Tibial nerve (tissue), 4 donors: ENCODE data around the gene FBLIM1. TPM values are rescaled to one million over a fixed set of nuclear protein-coding genes. Genes with fewer than 3 reads are reported as not detected.

Experiments used
- DNase-seq, 2 donors: peaks; one replicate each; pipeline ENCODE4 v3.0.0-alpha.2; 2019; ENCODE audit warnings: low spot score in 2 of 2
- H3K27ac ChIP-seq, 4 donors: fragments of 200-600 bp; sonication (generic) in 3 of 4; one replicate each; pipeline ENCODE4 v1.5.1; 2017 to 2019; ENCODE audit warnings: mild to moderate bottlenecking in 1 of 4
- H3K27me3 ChIP-seq, 2 donors: fragments of 200-600 bp; sonication (generic) in 1 of 2; one replicate each; pipeline versions ENCODE4 v1.5.1 to v1.6.0; 2017 to 2019
- H3K36me3 ChIP-seq, 3 donors: fragments of 200-600 bp; sonication (generic); one replicate each; pipeline ENCODE4 v1.5.1; 2018 to 2019
- H3K4me1 ChIP-seq, 4 donors: fragments of 200-600 bp; sonication (generic) in 3 of 4; one replicate each; pipeline ENCODE4 v1.5.1; 2017 to 2019
- H3K4me3 ChIP-seq, 4 donors: fragments of 200-600 bp; sonication (generic) in 3 of 4; one replicate each; pipeline ENCODE4 v1.5.1; 2017 to 2019; ENCODE audit warnings: mild to moderate bottlenecking in 1 of 4, moderate library complexity in 1 of 4
- H3K9me3 ChIP-seq, 4 donors: fragments of 200-600 bp; sonication (generic) in 3 of 4; one replicate each; pipeline ENCODE4 v1.5.1; 2017 to 2019
- EP300 ChIP-seq, 2 donors: sonication (generic); formaldehyde crosslinking; IDR thresholded peaks; one replicate each; pipeline ENCODE4 v1.6.1; 2017; ENCODE audit warnings: antibody characterized with exemption in 2 of 2, mild to moderate bottlenecking in 1 of 2
- POLR2A ChIP-seq, 2 donors: fragments of 450-650 bp; IDR thresholded peaks; one replicate each; pipeline ENCODE4 v1.6.1; 2017; ENCODE audit warnings: antibody characterized with exemption in 2 of 2, mild to moderate bottlenecking in 2 of 2, moderate library complexity in 2 of 2
- WGBS, 2 donors: methylation state at CpG; one replicate each; pipeline ENCODE4 v1.1.5; 2018; 5-methylcytosine and 5-hydroxymethylcytosine counted together
- total RNA-seq, 4 donors: library from RNA; depleted of rRNA; stranded (reverse); fragments of >200 nt; gene quantifications; one replicate each; pipeline ENCODE4 v1.1.0, GENCODE V29; 2016
- TF ChIP-seq, protein P1 (sequence below), 5 experiments: fragments of 200-600 bp in 3 of 5; fragments of 450-650 bp in 2 of 5; sonication (generic) in 3 of 5; IDR thresholded peaks; one replicate each; pipeline ENCODE4 v1.5.1; 2016 to 2019; ENCODE audit warnings: antibody characterized with exemption in 5 of 5, mild to moderate bottlenecking in 3 of 5, moderate library complexity in 2 of 5

Gene FBLIM1
- total RNA-seq, 4 donors from 2014 or later, result 33.3 to 46.5 (median 44.1) TPM

DNA sequence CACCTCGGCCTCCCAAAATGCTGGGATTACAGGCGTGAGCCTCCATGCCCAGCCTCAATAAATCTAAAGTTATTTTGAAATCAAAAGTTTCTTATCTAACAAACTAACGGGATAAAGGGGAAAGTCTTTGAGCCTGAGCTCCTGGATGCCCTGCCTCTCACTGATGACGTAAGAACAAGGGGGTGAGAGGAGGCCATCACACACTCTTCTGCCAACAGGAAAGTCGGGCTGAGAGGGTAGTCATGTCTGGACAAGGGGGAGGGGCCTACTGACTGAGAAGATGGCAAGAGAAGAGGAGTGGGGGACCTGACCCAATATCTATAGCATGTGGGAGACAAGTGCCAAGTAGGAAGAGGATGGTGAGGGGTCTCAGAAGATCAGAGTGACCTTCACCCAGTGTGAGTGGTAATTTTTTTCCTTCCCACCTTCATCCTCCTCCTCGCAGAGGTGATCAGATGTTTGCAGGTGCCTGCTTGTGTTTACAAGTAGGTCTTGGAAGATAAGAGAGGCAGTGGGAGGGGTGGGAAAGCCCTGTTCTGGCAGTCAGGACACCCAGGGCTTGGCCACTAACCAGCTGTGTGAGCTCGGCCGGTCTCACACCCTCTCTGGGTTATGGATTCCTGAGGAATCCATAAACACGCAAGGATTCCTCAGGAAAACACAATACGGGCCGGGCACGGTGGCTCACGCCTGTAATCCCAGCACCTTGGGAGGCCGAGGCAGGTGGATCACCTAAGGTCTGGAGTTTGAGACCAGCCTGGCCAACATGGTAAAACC, 39.2 kb downstream of the FBLIM1 start:
- Histone ChIP-seq H3K4me1 (peaks cover 0 to 56% (median 25%) of the 10 kb centered on the region in 4 donors), H3K27ac (peak overlapping the region in 3 of 4 donors; percentile 74 to 85 (median 82)), H3K9me3 (no peaks in the 10 kb centered on the region), H3K4me3 (no peak overlapping the region), H3K36me3 (no peaks in the 10 kb centered on the region), H3K27me3 (no peaks in the 10 kb centered on the region)
- WGBS, 2 donors, result 87 to 91% methylated on average over 14 of the region's 14 CpGs
- TF ChIP-seq EP300 (IDR thresholded peaks at IDR 0.05), result no peak
- TF ChIP-seq POLR2A (IDR thresholded peaks at IDR 0.05), result no peak
- TF ChIP-seq, protein P1, sequence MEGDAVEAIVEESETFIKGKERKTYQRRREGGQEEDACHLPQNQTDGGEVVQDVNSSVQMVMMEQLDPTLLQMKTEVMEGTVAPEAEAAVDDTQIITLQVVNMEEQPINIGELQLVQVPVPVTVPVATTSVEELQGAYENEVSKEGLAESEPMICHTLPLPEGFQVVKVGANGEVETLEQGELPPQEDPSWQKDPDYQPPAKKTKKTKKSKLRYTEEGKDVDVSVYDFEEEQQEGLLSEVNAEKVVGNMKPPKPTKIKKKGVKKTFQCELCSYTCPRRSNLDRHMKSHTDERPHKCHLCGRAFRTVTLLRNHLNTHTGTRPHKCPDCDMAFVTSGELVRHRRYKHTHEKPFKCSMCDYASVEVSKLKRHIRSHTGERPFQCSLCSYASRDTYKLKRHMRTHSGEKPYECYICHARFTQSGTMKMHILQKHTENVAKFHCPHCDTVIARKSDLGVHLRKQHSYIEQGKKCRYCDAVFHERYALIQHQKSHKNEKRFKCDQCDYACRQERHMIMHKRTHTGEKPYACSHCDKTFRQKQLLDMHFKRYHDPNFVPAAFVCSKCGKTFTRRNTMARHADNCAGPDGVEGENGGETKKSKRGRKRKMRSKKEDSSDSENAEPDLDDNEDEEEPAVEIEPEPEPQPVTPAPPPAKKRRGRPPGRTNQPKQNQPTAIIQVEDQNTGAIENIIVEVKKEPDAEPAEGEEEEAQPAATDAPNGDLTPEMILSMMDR (IDR thresholded peaks at IDR 0.05), result no peak
- DNase-seq, result no peak

DNA sequence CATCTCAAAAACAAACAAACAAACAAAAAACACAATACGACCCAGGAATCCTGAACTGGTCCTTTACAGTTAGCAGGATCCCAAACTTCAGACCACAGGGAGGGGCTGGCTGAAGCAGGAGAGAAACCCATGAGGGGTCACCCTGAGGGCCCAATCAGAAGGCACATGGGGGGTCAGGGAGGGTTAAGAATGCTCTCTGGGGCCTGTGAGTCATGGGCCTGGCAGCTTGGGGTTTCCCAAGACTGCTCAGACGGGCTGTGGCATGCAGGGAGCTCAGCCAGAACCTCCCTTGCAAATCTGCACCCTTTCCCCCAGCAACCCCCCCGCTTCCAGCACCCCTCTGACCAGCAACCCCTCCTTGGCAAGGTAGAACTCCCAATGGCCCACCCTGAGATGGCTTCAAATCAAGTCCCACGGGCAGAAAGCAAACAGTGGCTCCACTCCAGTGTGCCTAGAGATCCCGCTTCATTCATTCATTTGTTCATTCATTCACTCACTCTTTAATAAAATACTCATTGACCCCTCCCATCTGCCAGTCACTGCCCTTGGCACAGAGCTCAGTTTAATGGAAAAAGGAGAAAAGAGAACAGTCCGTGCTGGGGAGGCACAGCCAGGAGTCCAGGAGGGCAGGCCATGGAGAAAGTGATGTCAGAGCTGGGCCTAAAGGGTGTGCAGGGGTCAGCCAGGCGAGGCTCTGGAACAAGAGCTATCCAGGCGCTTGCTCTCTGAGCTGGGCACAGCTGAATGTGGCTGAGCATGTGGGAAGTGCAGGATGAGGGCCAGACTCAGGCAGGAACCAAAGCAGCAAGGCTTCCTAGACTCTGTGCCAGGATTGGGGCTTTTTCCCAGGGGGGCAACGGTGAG, 40.6 kb downstream of the FBLIM1 start:
- H3K36me3 ChIP-seq, result no peaks in the 10 kb centered on the region
- H3K27ac ChIP-seq, result peak overlapping the region; percentile 57 to 85 (median 78)
- 22 to 23% methylated on average over 9 of the region's 9 CpGs for WGBS, 2 donors
- H3K9me3 ChIP-seq, result no peaks in the 10 kb centered on the region
- H3K4me1 ChIP-seq, result peaks cover 0 to 49% (median 25%) of the 10 kb centered on the region in 4 donors
- peak; percentile 65 to 66 for DNase-seq
- no peak overlapping the region for H3K4me3 ChIP-seq
- no peaks in the 10 kb centered on the region for H3K27me3 ChIP-seq
- TF ChIP-seq, protein P1 (IDR thresholded peaks at IDR 0.05), result no peak
- TF ChIP-seq POLR2A (IDR thresholded peaks at IDR 0.05) (no peak), EP300 (IDR thresholded peaks at IDR 0.05) (peak; percentile 78 to 91)

DNA sequence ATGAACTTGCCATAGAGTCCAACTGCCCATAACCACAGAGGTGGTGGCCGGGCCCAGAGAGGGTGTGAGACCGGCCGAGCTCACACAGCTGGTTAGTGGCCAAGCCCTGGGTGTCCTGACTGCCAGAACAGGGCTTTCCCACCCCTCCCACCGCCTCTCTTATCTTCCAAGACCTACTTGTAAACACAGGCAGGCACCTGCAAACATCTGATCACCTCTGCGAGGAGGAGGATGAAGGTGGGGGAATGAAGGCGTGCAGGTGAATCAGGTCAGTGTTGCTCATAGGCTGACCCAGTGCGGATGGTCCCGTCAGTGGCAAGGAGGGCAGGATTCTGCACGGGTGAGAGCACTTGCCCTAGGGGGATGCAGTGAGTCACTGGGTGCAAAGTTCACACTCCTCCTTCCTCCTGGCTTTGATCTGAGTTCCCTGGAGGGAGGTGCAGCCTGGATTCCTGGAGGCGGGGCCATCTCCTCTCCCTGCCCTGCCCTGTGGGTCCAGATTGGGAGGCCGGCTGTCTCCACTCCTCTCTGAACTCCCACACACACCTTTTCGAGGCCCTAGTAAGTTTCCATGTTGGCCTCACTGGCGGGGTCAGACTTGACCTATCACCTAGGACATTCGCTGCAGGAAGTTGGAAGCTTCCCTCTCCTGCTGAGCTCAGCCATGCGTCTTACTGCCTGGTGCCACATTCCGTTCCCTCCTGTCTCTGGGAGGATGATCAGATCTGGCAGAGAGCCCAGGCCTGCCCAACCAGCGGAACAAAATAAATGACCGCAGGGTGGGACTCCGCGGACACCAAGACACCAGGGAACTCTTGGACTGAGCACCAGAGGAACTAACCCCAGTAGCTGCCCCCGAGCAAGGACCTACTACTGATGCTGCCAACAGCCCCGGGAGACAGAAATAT, 41.6 kb downstream of the FBLIM1 start:
- 52% methylated on average over 22 of the region's 22 CpGs for WGBS, 2 donors
- Histone ChIP-seq H3K27ac (peak overlapping the region; percentile 57 to 85 (median 78)), H3K4me1 (peaks cover 0 to 47% (median 25%) of the 10 kb centered on the region in 4 donors), H3K36me3 (no peaks in the 10 kb centered on the region), H3K9me3 (no peaks in the 10 kb centered on the region), H3K27me3 (no peaks in the 10 kb centered on the region), H3K4me3 (no peak overlapping the region)
- TF ChIP-seq, protein P1 (IDR thresholded peaks at IDR 0.05), result no peak
- TF ChIP-seq EP300 (IDR thresholded peaks at IDR 0.05) (peak in 1 of 2 donors; percentile 55), POLR2A (IDR thresholded peaks at IDR 0.05) (no peak)
- DNase-seq, result peak; percentile 43 to 55

DNA sequence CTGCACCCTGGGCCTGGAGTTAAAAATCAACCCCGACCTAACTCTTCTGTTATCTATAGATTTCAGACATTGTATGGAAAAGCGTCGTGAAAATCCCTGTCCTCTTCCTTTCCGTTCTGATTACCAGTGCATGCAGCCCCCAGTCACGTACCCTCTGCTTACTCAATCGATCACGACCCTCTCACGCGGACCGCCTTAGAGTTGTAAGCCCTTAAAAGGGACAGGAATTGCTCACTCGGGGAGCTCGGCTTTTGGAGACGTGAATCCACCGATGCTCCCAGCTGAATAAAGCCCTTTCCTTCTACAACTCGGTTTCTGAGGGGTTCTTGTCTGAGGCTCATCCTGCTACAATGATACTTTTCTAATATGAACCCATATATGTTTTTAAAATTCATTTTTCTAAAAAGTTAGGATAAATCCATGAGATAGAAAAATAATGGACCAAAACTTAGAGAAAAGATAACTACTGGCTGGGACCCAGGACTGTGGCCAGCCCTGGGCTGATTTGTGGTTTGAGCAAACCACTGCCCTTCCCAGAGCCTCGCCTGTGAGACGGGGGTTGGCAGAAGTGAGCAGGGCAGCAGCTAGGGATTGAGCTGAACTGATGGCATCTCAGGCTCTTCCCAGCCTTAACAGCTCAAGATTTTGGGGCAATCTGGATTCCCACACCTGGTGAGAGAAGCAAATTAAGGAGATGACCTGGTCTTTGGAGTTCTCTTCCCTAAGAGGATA, 43.8 kb downstream of the FBLIM1 start:
- TF ChIP-seq, protein P1 (IDR thresholded peaks at IDR 0.05), result no peak
- TF ChIP-seq EP300 (IDR thresholded peaks at IDR 0.05) (no peak), POLR2A (IDR thresholded peaks at IDR 0.05) (no peak)
- peak overlapping the region in 1 of 4 donors; percentile 3 for H3K27ac ChIP-seq

More for the DNA sequence above, 43.8 kb downstream of the FBLIM1 start:
- 79 to 80% methylated on average over 17 of the region's 17 CpGs for WGBS, 2 donors
- H3K36me3 ChIP-seq, result no peaks in the 10 kb centered on the region
- no peak for DNase-seq
- no peaks in the 10 kb centered on the region for H3K9me3 ChIP-seq
- no peaks in the 10 kb centered on the region for H3K27me3 ChIP-seq
- peaks cover 0 to 36% (median 19%) of the 10 kb centered on the region in 4 donors for H3K4me1 ChIP-seq
- H3K4me3 ChIP-seq, result no peak overlapping the region
